Endothelial cell of umbilical vein (primary cell): ENCODE data around the gene C11orf65. TPM values are rescaled to one million over a fixed set of nuclear protein-coding genes. Genes with fewer than 3 reads are reported as not detected.

Experiments
- BruUV-seq: library from RNA; stranded (reverse); fragments of 400-500 nt; replicated peaks from 2 replicates; lab custom pipeline; 2021; lab: Mats Ljungman, UMichigan
- CTCF ChIA-PET: fragments of 300-600, 350-600 bp; sonication (Branson Sonifier 250); formaldehyde crosslinking; loops from one replicate; lab custom pipeline; 2021; ENCODE audit warnings: antibody characterized with exemption, inconsistent platforms; lab: Charles Lee
- POLR2A ChIA-PET: fragments of 300-600, 350-600 bp; sonication (Branson Sonifier 250); formaldehyde crosslinking; loops from one replicate; lab custom pipeline; 2021; ENCODE audit warnings: antibody characterized with exemption, inconsistent platforms; lab: Charles Lee
- DNase-seq: peaks from one replicate; pipeline ENCODE4 v3.0.0-alpha.2; 2011; ENCODE audit warnings: low read depth, low spot score
- FAIRE-seq: peaks from 2 replicates; lab custom pipeline; 2011; peaks lifted over from hg19 to GRCh38; lab: Jason Lieb, UNC
- H2AFZ ChIP-seq: 2 replicates; pipeline ENCODE4 v1.6.0; 2012; ENCODE audit warnings: low read depth, low read length, control low read depth, inconsistent platforms
- H3K27ac ChIP-seq: 2 replicates; pipeline ENCODE4 v1.5.1; 2011; ENCODE audit warnings: low read depth, mild to moderate bottlenecking, control low read depth, low read length, moderate library complexity; ENCODE audit not compliant: insufficient read depth
- H3K27me3 ChIP-seq, 2 experiments: 2 replicates each; pipeline versions ENCODE4 v1.6.0 to v1.6.1; 2011; ENCODE audit warnings: low read length in 2 of 2, mixed read lengths in 1 of 2; ENCODE audit not compliant: control insufficient read depth in 2 of 2, insufficient read depth in 2 of 2
- H3K36me3 ChIP-seq, 2 experiments: 2 replicates in 1 of 2; 3 replicates in 1 of 2; pipeline ENCODE4 v1.5.1; 2011; ENCODE audit warnings: low read length in 2 of 2, mild to moderate bottlenecking in 1 of 2, moderate library complexity in 1 of 2; ENCODE audit not compliant: control insufficient read depth in 2 of 2, insufficient read depth in 2 of 2; ENCODE audit errors: extremely low read depth in 1 of 2
- H3K4me1 ChIP-seq: 3 replicates; pipeline ENCODE4 v1.5.1; 2011; ENCODE audit warnings: mild to moderate bottlenecking, low read length; ENCODE audit not compliant: control insufficient read depth, insufficient read depth; ENCODE audit errors: extremely low read depth
- H3K4me2 ChIP-seq: 2 replicates; pipeline ENCODE4 v1.6.1; 2011; ENCODE audit warnings: low read length, control low read depth, mixed read lengths; ENCODE audit not compliant: insufficient read depth
- H3K4me3 ChIP-seq, 3 experiments: fragments of 200-600 bp in 1 of 3; sonication (generic), shearing (Covaris generic) in 1 of 3; replicated peaks in 1 of 3; 2 replicates each; pipeline ENCODE4 v1.5.1; 2011 to 2016; ENCODE audit warnings: control low read depth in 3 of 3, low read length in 3 of 3, mild to moderate bottlenecking in 2 of 3, inconsistent platforms in 1 of 3, low read depth in 1 of 3, moderate library complexity in 1 of 3; ENCODE audit not compliant: insufficient read depth in 1 of 3
- H3K79me2 ChIP-seq: 2 replicates; pipeline ENCODE4 v1.6.0; 2012; ENCODE audit warnings: low read length, inconsistent platforms; ENCODE audit not compliant: control insufficient read depth, insufficient read depth
- H3K9ac ChIP-seq: replicated peaks from 2 replicates; pipeline ENCODE3; 2011; ENCODE audit warnings: low read length, control low read depth; ENCODE audit not compliant: insufficient read depth; ENCODE audit errors: extremely low read depth
- H3K9me1 ChIP-seq: replicated peaks from 3 replicates; pipeline ENCODE4 v1.6.0; 2011; ENCODE audit warnings: mild to moderate bottlenecking, low read length; ENCODE audit not compliant: control insufficient read depth, insufficient read depth; ENCODE audit errors: extremely low read depth
- H3K9me3 ChIP-seq: replicated peaks from 2 replicates; pipeline ENCODE4 v1.5.1; 2012; ENCODE audit warnings: low read length, inconsistent platforms; ENCODE audit not compliant: control insufficient read depth, insufficient read depth
- H4K20me1 ChIP-seq: replicated peaks from 2 replicates; pipeline ENCODE3; 2011; ENCODE audit warnings: mild to moderate bottlenecking, low read length; ENCODE audit not compliant: control insufficient read depth, insufficient read depth; ENCODE audit errors: extremely low read depth
- CTCF ChIP-seq, 2 donors: IDR thresholded peaks; 1 replicate in 1 of 2; 2 replicates in 1 of 2; pipeline ENCODE4 v1.5.1; 2011; ENCODE audit warnings: low read length in 2 of 2, mild to moderate bottlenecking in 2 of 2, moderate library complexity in 2 of 2, control low read depth in 1 of 2, inconsistent platforms in 1 of 2, low read depth in 1 of 2; ENCODE audit not compliant: insufficient read depth in 1 of 2; ENCODE audit errors: extremely low read depth in 1 of 2
- EZH2 ChIP-seq: IDR thresholded peaks from 2 replicates; pipeline ENCODE4 v1.6.1; 2012; ENCODE audit warnings: borderline replicate concordance, low read depth, mild to moderate bottlenecking, moderate library complexity, low read length, inconsistent platforms; ENCODE audit not compliant: severe bottlenecking
- FOS ChIP-seq: IDR thresholded peaks from 2 replicates; pipeline ENCODE4 v1.6.1; 2011; ENCODE audit warnings: mild to moderate bottlenecking, low read length, moderate library complexity, borderline replicate concordance; ENCODE audit not compliant: insufficient read depth
- GATA2 ChIP-seq: IDR thresholded peaks from 2 replicates; pipeline ENCODE4 v1.7.0; 2011; ENCODE audit warnings: low read depth, mild to moderate bottlenecking, moderate library complexity, mixed read lengths, low read length; ENCODE audit not compliant: insufficient read length, insufficient read depth
- JUN ChIP-seq: IDR thresholded peaks from 2 replicates; pipeline ENCODE4 v1.6.1; 2011; ENCODE audit warnings: borderline replicate concordance, low read depth; ENCODE audit not compliant: insufficient read length, insufficient read depth
- MAX ChIP-seq: IDR thresholded peaks from 2 replicates; pipeline ENCODE4 v1.6.1; 2011; ENCODE audit not compliant: insufficient read depth, insufficient read length
- MYC ChIP-seq: IDR thresholded peaks from one replicate; pipeline ENCODE4 v1.6.1; 2011; ENCODE audit warnings: mild to moderate bottlenecking, low read depth, low read length
- POLR2A ChIP-seq: IDR thresholded peaks from 2 replicates; pipeline ENCODE4 v1.6.1; 2012; ENCODE audit warnings: low read depth, mild to moderate bottlenecking, control low read depth, low read length
- POLR2AphosphoS5 ChIP-seq: IDR thresholded peaks from 2 replicates; pipeline ENCODE4 v1.6.1; 2012; ENCODE audit warnings: low read depth, mild to moderate bottlenecking, control low read depth, low read length, moderate library complexity; ENCODE audit not compliant: insufficient read depth
- dilution Hi-C: fragments of 300-500 bp; cut with MboI; formaldehyde crosslinking; loops from one replicate; pipeline ENCODE4 v1.15.0; 2019; ENCODE audit warnings: low sequenced_read_pairs; ENCODE audit not compliant: extremely low pct_ligation_motif_present
- intact Hi-C: fragments of 100-400 bp; cut with micrococcal nuclease; formaldehyde crosslinking; loops from one replicate; pipeline ENCODE4 v1.10.0; 2022
- polyA plus RNA-seq, 4 experiments: library from polyadenylated mRNA; depleted of rRNA in 3 of 4; stranded (reverse) in 3 of 4; unstranded in 1 of 4; fragments of >200 nt; gene quantifications; 2 replicates each; pipeline versions ENCODE4 v1.2.1 to v1.2.3, GENCODE V29; 2011 to 2012; ENCODE audit warnings: missing spikeins in 1 of 4
- total RNA-seq: library from RNA; stranded (reverse); gene quantifications from 2 replicates; pipeline ENCODE4 v1.2.3, GENCODE V29; 2021

C11orf65 gene
- total and polyA plus RNA-seq, 2 donors (not counting 3 experiments of a cell fraction or from before 2014, with no cell fraction given): not detected

GRCh38 chr11:108466405-108466804, 924 bp downstream of the C11orf65 start:
- H3K27ac ChIP-seq: peak overlapping the region; percentile 97

GRCh38 chr11:108453207-108453835, 14.0 kb downstream of the C11orf65 start:
- Histone ChIP-seq H2AFZ (no peak overlapping the region), H3K4me1 (no peaks in the 10 kb centered on the region), H3K79me2 (no peaks in the 10 kb centered on the region), H3K36me3 (no peaks in the 10 kb centered on the region), H4K20me1 (no peaks in the 10 kb centered on the region), H3K4me2 (no peak overlapping the region), H3K4me3 (no peak overlapping the region), H3K27me3 (no peaks in the 10 kb centered on the region), H3K9ac (no peak overlapping the region), H3K9me1 (no peaks in the 10 kb centered on the region), H3K9me3 (no peaks in the 10 kb centered on the region), H3K27ac (no peak overlapping the region)
- DNase-seq: no peak
- BruUV-seq: no TSS peak
- intact Hi-C loops: no loop called here
- dilution Hi-C loops: no loop called here
- ChIA-PET CTCF (no interaction called here), POLR2A (no interaction called here)
- TF ChIP-seq MYC (no peak), POLR2A (no peak), POLR2AphosphoS5 (no peak), MAX (no peak), CTCF (IDR thresholded peaks at IDR 0.05; ENCODE audit: extremely low read depth in 1 of 2, insufficient read depth in 1 of 2, low read depth in 1 of 2, low read length in 2 of 2) (no peak), FOS (no peak), JUN (no peak), EZH2 (no peak), GATA2 (no peak)
- FAIRE-seq: no peak

More at GRCh38 chr11:108466405-108466804, 924 bp downstream of the C11orf65 start:
- Histone ChIP-seq H3K27me3 (no peaks in the 10 kb centered on the region), H2AFZ (peak overlapping the region; percentile 81), H3K4me1 (peaks cover 3% of the 10 kb centered on the region), H3K9ac (peak overlapping the region; percentile 98), H3K79me2 (no peaks in the 10 kb centered on the region), H3K4me3 (peak overlapping the region; percentile 38 to 86 (median 62)), H3K4me2 (peak overlapping the region; percentile 94), H3K9me3 (no peaks in the 10 kb centered on the region), H3K36me3 (no peaks in the 10 kb centered on the region), H3K9me1 (no peaks in the 10 kb centered on the region), H4K20me1 (no peaks in the 10 kb centered on the region)
- POLR2A ChIA-PET: interaction anchor here (1.1 kb wide), 1 partner anchor 32 kb away, joined by 3 read pairs; the partner anchor contains the start of gene POGLUT3
- CTCF ChIA-PET: no interaction called here
- FAIRE-seq (no peak), DNase-seq (no peak)
- BruUV-seq: no TSS peak
- TF ChIP-seq GATA2 (no peak), MAX (no peak), POLR2A (no peak), EZH2 (no peak)
- dilution Hi-C loops: no loop called here
- intact Hi-C loops: loop anchor here (2.0 to 5.0 kb wide), 4 partner anchors 126 to 404 kb away; partner anchors contain the start of genes ACAT1 and EXPH5
